Measurements from ENCODE around the gene NOBOX. TPM values are rescaled to one million over a fixed set of nuclear protein-coding genes. Genes with fewer than 3 reads are reported as not detected.

Gene NOBOX
- total RNA-seq, 2 donors from 2014 or later: not detected

- Histone ChIP-seq H3K27ac (no peak overlapping the region), H3K9me3 (no peaks in the 10 kb centered on the region), H3K4me1 (no peaks in the 10 kb centered on the region), H3K27me3 (no peaks in the 10 kb centered on the region), H3K4me3 (no peak overlapping the region), H3K36me3 (no peaks in the 10 kb centered on the region)
- no peak for DNase-seq (ENCODE audit: low spot score)
- no peak for TF ChIP-seq CTCF (IDR thresholded peaks at IDR 0.05)
These were observed 11.3 kb upstream of the NOBOX start for GRCh38 chr7:144414815-144415214.

GRCh38 chr7:144410441-144410840, 6.9 kb upstream of the NOBOX start:
- no peaks in the 10 kb centered on the region for H3K27me3 ChIP-seq
- no peaks in the 10 kb centered on the region for H3K4me1 ChIP-seq
- no peak for TF ChIP-seq CTCF (IDR thresholded peaks at IDR 0.05)
- H3K27ac ChIP-seq: no peak overlapping the region
- no peak overlapping the region for H3K4me3 ChIP-seq
- H3K36me3 ChIP-seq: no peaks in the 10 kb centered on the region
- no peak for DNase-seq (ENCODE audit: low spot score)
- no peaks in the 10 kb centered on the region for H3K9me3 ChIP-seq

DNA sequence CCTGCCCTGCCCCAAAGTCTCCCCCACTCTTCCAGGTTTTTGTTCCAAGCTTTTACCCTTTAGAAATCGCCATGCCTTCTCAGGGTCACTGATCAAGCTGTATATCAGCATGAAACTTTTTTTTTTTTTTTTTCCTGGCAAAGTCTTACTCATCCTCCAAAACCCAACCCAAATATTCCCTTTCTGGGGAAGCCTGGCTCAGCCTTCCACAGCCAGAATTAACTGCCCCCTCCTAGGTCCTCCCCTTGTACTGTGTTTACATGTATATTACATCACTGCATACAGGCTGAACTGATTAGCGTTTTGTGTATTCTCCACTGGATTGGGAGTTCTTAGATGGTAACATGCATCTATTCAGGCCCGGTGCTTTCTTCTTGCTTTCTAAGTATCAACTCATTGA, 4.6 kb upstream of the NOBOX start:
- no peak for TF ChIP-seq CTCF (IDR thresholded peaks at IDR 0.05)
- H3K36me3 ChIP-seq: no peaks in the 10 kb centered on the region
- no peak overlapping the region for H3K27ac ChIP-seq
- no peak for DNase-seq (ENCODE audit: low spot score)
- no peaks in the 10 kb centered on the region for H3K9me3 ChIP-seq
- H3K4me1 ChIP-seq: no peaks in the 10 kb centered on the region
- H3K4me3 ChIP-seq: no peak overlapping the region
- H3K27me3 ChIP-seq: no peaks in the 10 kb centered on the region

- H3K4me1 ChIP-seq: no peaks in the 10 kb centered on the region
- no peaks in the 10 kb centered on the region for H3K27me3 ChIP-seq
- H3K36me3 ChIP-seq: no peaks in the 10 kb centered on the region
- TF ChIP-seq CTCF (IDR thresholded peaks at IDR 0.05): no peak
- no peaks in the 10 kb centered on the region for H3K9me3 ChIP-seq
- no peak overlapping the region for H3K27ac ChIP-seq
- H3K4me3 ChIP-seq: no peak overlapping the region
- DNase-seq (ENCODE audit: low spot score): no peak
These were observed 3.9 kb upstream of the NOBOX start for GRCh38 chr7:144407266-144407931.

- Histone ChIP-seq H3K4me1 (no peaks in the 10 kb centered on the region), H3K4me3 (no peak overlapping the region), H3K36me3 (no peaks in the 10 kb centered on the region), H3K27ac (no peak overlapping the region), H3K9me3 (no peaks in the 10 kb centered on the region), H3K27me3 (no peaks in the 10 kb centered on the region)
- DNase-seq (ENCODE audit: low spot score): peak; percentile 28
- no peak for TF ChIP-seq CTCF (IDR thresholded peaks at IDR 0.05)
These were observed 1.5 kb upstream of the NOBOX start for GRCh38 chr7:144404946-144405345.

DNA sequence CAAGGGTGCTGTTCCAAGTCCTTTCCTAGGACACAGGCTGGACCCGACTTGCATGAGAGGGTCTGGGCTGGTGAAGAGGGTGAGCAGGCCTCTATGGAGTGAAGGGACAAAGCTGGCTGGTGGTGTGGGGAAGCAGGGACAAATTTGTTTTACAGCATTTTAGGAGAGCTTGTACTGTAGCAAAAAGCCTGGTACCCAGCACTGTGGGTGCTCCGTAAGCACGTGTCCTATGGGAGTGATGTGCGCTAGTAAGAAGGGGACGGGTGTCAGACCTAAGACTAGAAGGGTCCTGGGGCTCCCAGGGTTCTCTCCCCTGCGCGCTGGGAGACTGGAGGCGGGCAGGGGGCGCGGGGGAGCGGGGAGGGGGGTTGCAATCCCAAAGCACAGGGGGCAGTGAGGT, 391 bp downstream of the NOBOX start:
- H3K27me3 ChIP-seq: no peaks in the 10 kb centered on the region
- no peak for DNase-seq (ENCODE audit: low spot score)
- no peak for TF ChIP-seq CTCF (IDR thresholded peaks at IDR 0.05)
- no peak overlapping the region for H3K4me3 ChIP-seq
- H3K4me1 ChIP-seq: no peaks in the 10 kb centered on the region
- H3K27ac ChIP-seq: no peak overlapping the region
- H3K36me3 ChIP-seq: no peaks in the 10 kb centered on the region
- H3K9me3 ChIP-seq: no peaks in the 10 kb centered on the region
